ENCODE data around the gene ZDHHC22.

ZDHHC22 gene

DNA sequence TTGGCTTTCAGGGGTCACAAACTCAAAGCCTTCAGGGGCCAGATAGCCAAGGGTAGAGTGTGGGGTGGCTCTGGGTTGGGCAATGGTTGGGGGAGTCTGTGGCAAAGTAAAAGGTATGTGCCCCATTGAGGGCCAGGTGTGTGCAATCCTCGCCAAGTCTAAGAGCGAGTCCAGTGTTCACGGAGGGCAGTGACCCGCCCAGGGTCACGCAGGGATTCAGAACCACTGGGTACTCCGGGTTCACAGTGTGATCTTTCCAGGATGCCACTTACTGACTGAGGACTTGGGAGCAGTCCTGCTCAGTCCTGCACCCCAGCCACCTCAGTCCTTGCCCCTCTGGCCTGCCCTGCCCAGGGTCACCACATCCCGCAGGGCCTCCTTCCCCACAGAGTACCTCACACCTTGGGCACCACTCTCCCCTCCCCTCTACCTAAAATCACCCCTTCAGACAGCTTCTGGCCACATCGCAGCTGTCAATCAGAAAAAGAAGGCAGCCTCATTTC, 15.7 kb downstream of the ZDHHC22 start:
- Histone ChIP-seq H2BK120ac (ENCODE audit: low read depth, low read length) (no peak overlapping the region), H2BK5ac (ENCODE audit: low read depth, low read length, poor library complexity, severe bottlenecking) (no peak overlapping the region), H3K4me2 (ENCODE audit: low read length, poor library complexity, severe bottlenecking) (no peak overlapping the region), H3K79me1 (replicated peaks; ENCODE audit: low read length, poor library complexity, severe bottlenecking) (no peaks in the 10 kb centered on the region), H3K4me3 (ENCODE audit: insufficient read depth in 1 of 2, low read depth in 1 of 2, low read length in 2 of 2) (no peak overlapping the region), H3K9me3 (ENCODE audit: control insufficient read depth, low read length) (no peaks in the 10 kb centered on the region), H2AFZ (ENCODE audit: low read depth, low read length) (no peak overlapping the region), H3K23ac (ENCODE audit: low read length in 2 of 2) (peak overlapping the region in 1 of 2 experiments; percentile 40), H4K91ac (ENCODE audit: low read length) (no peak overlapping the region), H2BK15ac (ENCODE audit: low read depth, poor library complexity, severe bottlenecking) (no peak overlapping the region), H3K4ac (ENCODE audit: low read depth in 1 of 2, low read length in 2 of 2) (no peak overlapping the region), H2AK5ac (ENCODE audit: low read length, severe bottlenecking) (no peak overlapping the region), H3K14ac (ENCODE audit: low read length in 2 of 2) (no peak overlapping the region), H3K36me3 (ENCODE audit: control insufficient read depth in 1 of 2, insufficient read depth in 2 of 2, low read depth in 1 of 2, low read length in 2 of 2) (no peaks in the 10 kb centered on the region), H2BK12ac (ENCODE audit: low read length in 2 of 2) (no peak overlapping the region), H3K18ac (ENCODE audit: low read depth in 1 of 2, low read length in 2 of 2) (no peak overlapping the region), H3K4me1 (ENCODE audit: control insufficient read depth, insufficient read depth, low read depth, low read length) (peaks cover 10% of the 10 kb centered on the region), H3K9ac (ENCODE audit: low read length) (no peak overlapping the region), H3K27ac (ENCODE audit: low read length, poor library complexity, severe bottlenecking) (no peak overlapping the region), H3K27me3 (ENCODE audit: control insufficient read depth in 1 of 2, insufficient read depth in 1 of 2, low read length in 2 of 2) (peaks cover 63 to 79% of the 10 kb centered on the region in 2 experiments), H4K8ac (ENCODE audit: low read length) (no peak overlapping the region)
- no peak for DNase-seq
- 92% methylated on average over 8 of the region's 8 CpGs for WGBS

DNA sequence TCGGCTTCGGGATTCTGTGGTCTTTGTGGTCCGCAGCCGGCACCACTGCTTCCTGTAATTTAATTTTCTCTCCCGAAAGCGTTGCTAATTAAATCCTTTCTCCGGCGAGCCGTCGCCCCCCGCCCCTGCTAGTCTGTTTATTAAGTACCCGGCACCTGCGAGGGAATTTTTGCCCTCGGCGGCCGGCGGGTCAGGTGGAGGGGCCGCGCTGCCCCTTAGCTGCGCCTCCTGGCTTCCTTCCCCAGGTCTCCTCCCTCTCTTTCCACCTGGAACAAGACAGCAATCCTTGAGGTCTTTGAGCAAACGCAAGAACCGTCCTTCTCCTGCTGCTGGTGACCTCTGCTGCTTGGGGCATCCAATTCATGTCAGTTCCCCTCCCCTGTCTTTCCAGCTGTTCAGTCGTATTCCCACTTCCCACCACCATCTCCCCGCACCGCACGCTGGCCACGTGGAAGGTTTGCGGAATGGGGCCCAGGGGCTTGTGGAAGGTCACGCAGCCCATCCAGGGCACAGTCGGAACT, 16.2 kb downstream of the ZDHHC22 start:
- H2BK120ac ChIP-seq (ENCODE audit: low read depth, low read length), result no peak overlapping the region
- H3K14ac ChIP-seq (ENCODE audit: low read length in 2 of 2), result no peak overlapping the region
- no peaks in the 10 kb centered on the region for H3K79me1 ChIP-seq (replicated peaks; ENCODE audit: low read length, poor library complexity, severe bottlenecking)
- H3K4me3 ChIP-seq (ENCODE audit: insufficient read depth in 1 of 2, low read depth in 1 of 2, low read length in 2 of 2), result peak overlapping the region in 1 of 2 experiments; percentile 81
- peaks cover 63 to 74% of the 10 kb centered on the region in 2 experiments for H3K27me3 ChIP-seq (ENCODE audit: control insufficient read depth in 1 of 2, insufficient read depth in 1 of 2, low read length in 2 of 2)
- DNase-seq, result no peak
- no peaks in the 10 kb centered on the region for H3K9me3 ChIP-seq (ENCODE audit: control insufficient read depth, low read length)
- H4K8ac ChIP-seq (ENCODE audit: low read length), result no peak overlapping the region
- H3K27ac ChIP-seq (ENCODE audit: low read length, poor library complexity, severe bottlenecking), result no peak overlapping the region
- H2BK5ac ChIP-seq (ENCODE audit: low read depth, low read length, poor library complexity, severe bottlenecking), result no peak overlapping the region
- no peak overlapping the region for H3K23ac ChIP-seq (ENCODE audit: low read length in 2 of 2)
- H4K91ac ChIP-seq (ENCODE audit: low read length), result no peak overlapping the region
- H3K36me3 ChIP-seq (ENCODE audit: control insufficient read depth in 1 of 2, insufficient read depth in 2 of 2, low read depth in 1 of 2, low read length in 2 of 2), result no peaks in the 10 kb centered on the region
- H2AFZ ChIP-seq (ENCODE audit: low read depth, low read length), result no peak overlapping the region
- H3K4me1 ChIP-seq (ENCODE audit: control insufficient read depth, insufficient read depth, low read depth, low read length), result peaks cover 10% of the 10 kb centered on the region
- H3K9ac ChIP-seq (ENCODE audit: low read length), result peak overlapping the region; percentile 45
- no peak overlapping the region for H2BK15ac ChIP-seq (ENCODE audit: low read depth, poor library complexity, severe bottlenecking)
- peak overlapping the region; percentile 80 for H3K4me2 ChIP-seq (ENCODE audit: low read length, poor library complexity, severe bottlenecking)
- no peak overlapping the region for H2BK12ac ChIP-seq (ENCODE audit: low read length in 2 of 2)
- 30% methylated on average over 30 of the region's 30 CpGs for WGBS
- no peak overlapping the region for H3K4ac ChIP-seq (ENCODE audit: low read depth in 1 of 2, low read length in 2 of 2)
- H3K18ac ChIP-seq (ENCODE audit: low read depth in 1 of 2, low read length in 2 of 2), result no peak overlapping the region
- no peak overlapping the region for H2AK5ac ChIP-seq (ENCODE audit: low read length, severe bottlenecking)

DNA sequence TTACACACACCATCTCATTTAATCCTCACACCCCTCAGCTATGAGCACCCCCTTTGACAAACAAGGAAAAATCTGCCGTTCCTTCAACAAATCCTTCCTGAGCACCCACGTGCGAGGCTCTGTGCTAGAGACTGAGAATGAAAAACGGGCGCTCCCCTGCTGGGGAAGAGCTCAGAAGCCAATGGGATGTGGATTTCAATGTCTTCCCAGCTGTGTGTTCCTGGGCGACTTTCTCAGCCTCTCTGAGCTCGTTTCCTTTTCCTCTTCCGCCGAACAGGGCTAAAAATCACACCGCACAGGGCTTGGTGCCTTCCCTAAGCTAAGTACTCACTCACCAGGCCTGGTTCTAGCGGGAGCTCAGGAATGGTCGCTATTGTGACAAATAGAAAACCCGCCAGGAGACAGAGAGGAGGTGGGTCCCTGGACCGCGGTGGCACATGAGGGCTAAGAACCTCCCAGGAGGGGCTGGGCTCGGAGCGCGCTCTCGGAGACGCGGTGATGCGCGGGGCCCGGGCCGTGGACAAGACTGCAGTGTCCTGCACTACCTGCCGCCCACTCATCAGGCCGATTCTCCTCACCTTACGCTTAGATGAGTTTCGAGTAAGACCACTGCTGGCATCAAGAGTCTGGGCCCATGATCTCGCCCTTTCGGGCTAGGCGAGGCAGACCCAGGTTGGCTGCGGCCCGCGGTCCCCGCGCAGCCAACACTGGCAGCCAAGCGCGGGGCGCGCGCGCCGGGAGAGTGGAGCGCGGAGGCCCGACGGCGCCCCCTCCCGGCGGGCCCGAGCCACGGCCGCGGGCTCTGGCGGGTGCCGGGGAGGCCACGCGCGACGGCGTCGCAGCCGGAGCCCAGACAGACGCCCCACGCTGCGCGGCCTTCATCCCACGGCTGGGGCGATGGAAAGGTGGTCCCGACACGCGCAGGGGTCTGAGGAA, 17.0 kb downstream of the ZDHHC22 start:
- Histone ChIP-seq H3K9ac (ENCODE audit: low read length) (peak overlapping the region; percentile 78), H2BK5ac (ENCODE audit: low read depth, low read length, poor library complexity, severe bottlenecking) (no peak overlapping the region), H2BK15ac (ENCODE audit: low read depth, poor library complexity, severe bottlenecking) (no peak overlapping the region), H3K27me3 (ENCODE audit: control insufficient read depth in 1 of 2, insufficient read depth in 1 of 2, low read length in 2 of 2) (peaks cover 57 to 66% of the 10 kb centered on the region in 2 experiments), H3K14ac (ENCODE audit: low read length in 2 of 2) (peak overlapping the region in 1 of 2 experiments; percentile 61), H3K18ac (ENCODE audit: low read depth in 1 of 2, low read length in 2 of 2) (no peak overlapping the region), H2AK5ac (ENCODE audit: low read length, severe bottlenecking) (no peak overlapping the region), H4K91ac (ENCODE audit: low read length) (no peak overlapping the region), H2AFZ (ENCODE audit: low read depth, low read length) (no peak overlapping the region), H3K23ac (ENCODE audit: low read length in 2 of 2) (peak overlapping the region in 1 of 2 experiments; percentile 24), H3K4me1 (ENCODE audit: control insufficient read depth, insufficient read depth, low read depth, low read length) (peaks cover 10% of the 10 kb centered on the region), H3K4ac (ENCODE audit: low read depth in 1 of 2, low read length in 2 of 2) (no peak overlapping the region), H3K9me3 (ENCODE audit: control insufficient read depth, low read length) (no peaks in the 10 kb centered on the region), H4K8ac (ENCODE audit: low read length) (no peak overlapping the region), H3K36me3 (ENCODE audit: control insufficient read depth in 1 of 2, insufficient read depth in 2 of 2, low read depth in 1 of 2, low read length in 2 of 2) (peaks cover 0 to 3% of the 10 kb centered on the region in 2 experiments), H3K4me2 (ENCODE audit: low read length, poor library complexity, severe bottlenecking) (peak overlapping the region; percentile 80), H2BK120ac (ENCODE audit: low read depth, low read length) (no peak overlapping the region), H3K79me1 (replicated peaks; ENCODE audit: low read length, poor library complexity, severe bottlenecking) (no peaks in the 10 kb centered on the region), H3K27ac (ENCODE audit: low read length, poor library complexity, severe bottlenecking) (no peak overlapping the region), H2BK12ac (ENCODE audit: low read length in 2 of 2) (no peak overlapping the region), H3K4me3 (ENCODE audit: insufficient read depth in 1 of 2, low read depth in 1 of 2, low read length in 2 of 2) (peak overlapping the region; percentile 53 to 81)
- WGBS, result 7% methylated on average over 71 of the region's 73 CpGs
- peak; percentile 25 for DNase-seq

Data from mesenchymal stem cell (in vitro differentiated cells and primary cell).